Testis (tissue), 3 donors: ENCODE measurements around the gene SPECC1L. TPM values are rescaled to one million over a fixed set of nuclear protein-coding genes. Genes with fewer than 3 reads are reported as not detected.

Source experiments
- DNase-seq: peaks from one replicate; pipeline ENCODE4 v3.0.0-alpha.2; 2019
- H3K27ac ChIP-seq, 2 donors: fragments of 200-600 bp; sonication (generic); one replicate each; pipeline ENCODE4 v1.5.1; 2019
- H3K27me3 ChIP-seq: fragments of 200-600 bp; sonication (generic); one replicate; pipeline ENCODE4 v1.5.1; 2019
- H3K36me3 ChIP-seq: fragments of 200-600 bp; sonication (generic); one replicate; pipeline ENCODE4 v1.5.1; 2017; ENCODE audit warnings: low read depth; ENCODE audit errors: missing control alignments
- H3K4me1 ChIP-seq: fragments of 200-600 bp; sonication (generic); one replicate; pipeline ENCODE4 v1.5.1; 2019
- H3K4me3 ChIP-seq, 2 donors: fragments of 200-600 bp; sonication (generic); one replicate each; pipeline ENCODE4 v1.5.1; 2017 to 2019
- H3K9me3 ChIP-seq: fragments of 200-600 bp; sonication (generic); one replicate; pipeline ENCODE4 v1.5.1; 2017
- POLR2A ChIP-seq: fragments of 450-650 bp; IDR thresholded peaks from one replicate; pipeline ENCODE4 v1.6.1; 2017; ENCODE audit warnings: antibody characterized with exemption, mild to moderate bottlenecking, moderate library complexity
- whole genome bisulfite sequencing, 2 donors: methylation state at CpG; one replicate each; pipeline ENCODE4 v1.1.5; 2018; 5-methylcytosine and 5-hydroxymethylcytosine counted together
- intact Hi-C: fragments of 100-400 bp; cut with DNase I; formaldehyde crosslinking; loops from one replicate; pipeline ENCODE4 v1.15.1; 2023; ENCODE audit warnings: low total_unique reads
- polyA plus RNA-seq: library from polyadenylated mRNA; stranded (reverse); fragments of 350-450 nt; fragmentation: Illumina TruSeq; extraction: RNeasy Lipid Tissue Mini Kit (QIAGEN cat#74804); gene quantifications from one replicate; pipeline ENCODE4 v1.2.3, GENCODE V29; 2014; ENCODE audit warnings: low read depth, low replicate concordance; ENCODE audit not compliant: insufficient read depth
- total RNA-seq, 2 donors: library from RNA; depleted of rRNA; stranded (reverse); fragments of >200 nt; gene quantifications; one replicate each; pipeline ENCODE4 v1.2.3, GENCODE V29; 2016
- TF ChIP-seq, protein P1 (sequence below), 3 experiments: fragments of 450-650 bp in 2 of 3; fragments of 200-600 bp in 1 of 3; sonication (generic) in 1 of 3; IDR thresholded peaks; one replicate each; pipeline ENCODE4 v1.5.1; 2016 to 2019; ENCODE audit warnings: antibody characterized with exemption in 3 of 3, mild to moderate bottlenecking in 2 of 3, moderate library complexity in 1 of 3

SPECC1L gene
- total and polyA plus RNA-seq, 3 donors from 2014 or later: 70.0 to 83.6 (median 82.3) TPM

DNA sequence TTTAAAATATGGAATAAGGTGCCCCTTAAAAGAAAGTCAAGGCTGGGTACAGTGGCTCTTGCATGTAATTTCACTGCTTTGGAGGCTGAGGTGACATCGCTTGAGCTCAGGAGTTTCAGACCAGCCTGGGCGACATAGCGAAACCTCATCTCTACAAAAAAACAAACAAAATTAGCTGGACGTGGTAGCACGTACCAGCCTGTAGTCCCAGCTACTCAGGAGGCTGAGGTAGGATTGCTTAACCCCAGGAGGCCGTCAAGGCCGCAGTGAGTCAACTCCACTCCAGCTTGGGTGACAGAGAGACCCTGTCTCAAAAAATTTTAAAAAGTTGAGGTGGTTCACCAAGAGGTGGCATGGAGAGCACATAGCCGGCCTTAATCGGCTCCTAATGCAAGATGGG is 139.1 kb downstream of the SPECC1L start:
- no peak for DNase-seq
- no peaks in the 10 kb centered on the region for H3K36me3 ChIP-seq

DNA sequence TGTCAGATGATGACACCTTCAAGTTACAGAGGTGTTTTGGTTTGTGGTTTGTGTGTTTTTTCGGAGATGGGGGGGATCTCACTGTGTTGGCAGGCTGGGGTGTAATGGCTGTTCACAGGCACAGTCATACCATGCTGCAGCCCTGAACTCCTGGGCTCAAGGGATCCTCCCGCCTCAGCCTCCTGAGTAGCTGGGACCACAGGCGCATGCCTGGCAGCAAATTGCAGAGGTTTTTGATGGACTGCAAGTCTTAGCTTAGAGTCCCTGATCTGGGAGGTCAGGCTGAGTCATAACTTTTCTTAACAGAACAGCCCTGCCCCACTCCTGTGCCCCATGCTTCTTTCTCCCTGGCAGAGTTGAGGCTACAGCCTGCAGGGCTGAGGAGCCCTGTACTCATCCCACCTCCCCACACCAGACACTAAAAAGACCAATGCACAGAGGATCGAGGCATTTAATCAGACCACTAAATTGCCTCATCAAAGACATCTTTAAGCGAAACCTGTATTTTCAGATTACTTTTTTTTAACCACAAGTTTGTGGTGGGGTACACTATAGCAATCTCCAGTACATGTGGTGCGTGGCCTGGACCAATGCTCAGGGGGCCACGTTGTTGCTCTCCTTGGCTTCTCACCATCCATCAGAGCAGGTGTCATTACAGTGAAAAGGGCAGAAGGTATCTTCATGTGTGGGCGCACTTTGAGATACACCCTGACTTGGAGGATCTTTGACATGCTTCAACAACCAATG is 139.7 kb downstream of the SPECC1L start:
- Histone ChIP-seq H3K27me3 (no peaks in the 10 kb centered on the region), H3K9me3 (no peaks in the 10 kb centered on the region), H3K4me1 (peaks cover 5% of the 10 kb centered on the region), H3K27ac (no peak overlapping the region), H3K36me3 (no peaks in the 10 kb centered on the region), H3K4me3 (no peak overlapping the region)
- no peak for DNase-seq
- WGBS, 2 donors: 94 to 96% methylated on average over 8 of the region's 8 CpGs
- intact Hi-C loops: no loop called here
- no peak for TF ChIP-seq POLR2A

More for the DNA sequence above, 139.1 kb downstream of the SPECC1L start:
- Histone ChIP-seq H3K4me3 (no peak overlapping the region), H3K27me3 (no peaks in the 10 kb centered on the region), H3K27ac (no peak overlapping the region), H3K4me1 (no peaks in the 10 kb centered on the region), H3K9me3 (no peaks in the 10 kb centered on the region)
- intact Hi-C loops: no loop called here
- TF ChIP-seq, protein P1, sequence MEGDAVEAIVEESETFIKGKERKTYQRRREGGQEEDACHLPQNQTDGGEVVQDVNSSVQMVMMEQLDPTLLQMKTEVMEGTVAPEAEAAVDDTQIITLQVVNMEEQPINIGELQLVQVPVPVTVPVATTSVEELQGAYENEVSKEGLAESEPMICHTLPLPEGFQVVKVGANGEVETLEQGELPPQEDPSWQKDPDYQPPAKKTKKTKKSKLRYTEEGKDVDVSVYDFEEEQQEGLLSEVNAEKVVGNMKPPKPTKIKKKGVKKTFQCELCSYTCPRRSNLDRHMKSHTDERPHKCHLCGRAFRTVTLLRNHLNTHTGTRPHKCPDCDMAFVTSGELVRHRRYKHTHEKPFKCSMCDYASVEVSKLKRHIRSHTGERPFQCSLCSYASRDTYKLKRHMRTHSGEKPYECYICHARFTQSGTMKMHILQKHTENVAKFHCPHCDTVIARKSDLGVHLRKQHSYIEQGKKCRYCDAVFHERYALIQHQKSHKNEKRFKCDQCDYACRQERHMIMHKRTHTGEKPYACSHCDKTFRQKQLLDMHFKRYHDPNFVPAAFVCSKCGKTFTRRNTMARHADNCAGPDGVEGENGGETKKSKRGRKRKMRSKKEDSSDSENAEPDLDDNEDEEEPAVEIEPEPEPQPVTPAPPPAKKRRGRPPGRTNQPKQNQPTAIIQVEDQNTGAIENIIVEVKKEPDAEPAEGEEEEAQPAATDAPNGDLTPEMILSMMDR (IDR thresholded peaks at IDR 0.05): no peak
- TF ChIP-seq POLR2A: no peak
- 89 to 98% methylated on average over 9 of the region's 9 CpGs for WGBS, 2 donors

DNA sequence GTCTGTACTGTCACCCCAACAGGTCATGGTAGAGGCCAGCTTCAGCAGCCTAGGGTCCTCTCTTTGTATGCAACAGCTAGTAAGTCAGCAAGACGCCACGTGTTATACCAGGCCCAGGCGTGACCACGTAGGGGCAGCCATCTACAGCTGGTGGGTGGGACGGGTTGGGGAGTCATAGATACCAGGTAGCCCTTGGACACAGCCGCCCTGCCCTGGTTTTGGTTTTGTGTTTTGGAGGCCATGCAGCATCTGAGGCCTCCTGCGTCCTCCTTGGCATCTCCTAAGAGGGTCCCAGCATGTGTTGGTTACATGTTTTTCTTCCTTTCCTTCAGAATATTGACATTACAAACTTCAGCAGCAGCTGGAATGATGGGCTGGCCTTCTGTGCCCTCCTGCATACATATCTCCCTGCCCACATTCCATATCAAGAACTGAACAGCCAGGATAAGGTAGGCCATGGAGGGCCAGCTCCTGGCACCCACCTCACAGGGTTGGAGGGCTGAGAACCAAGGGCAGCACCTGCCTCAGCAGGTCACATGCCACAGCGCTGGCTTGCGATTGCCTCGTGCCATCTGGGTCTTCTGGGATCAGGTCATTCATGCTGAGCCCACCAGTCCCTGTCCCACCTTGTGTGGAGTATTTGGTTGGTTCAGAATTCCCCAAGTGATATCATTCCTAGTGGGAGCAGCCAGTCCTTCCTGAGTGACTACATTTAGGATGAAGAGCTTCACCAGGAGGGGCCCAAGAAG is 140.8 kb downstream of the SPECC1L start:
- H3K9me3 ChIP-seq: no peaks in the 10 kb centered on the region
- no peak overlapping the region for H3K27ac ChIP-seq
- WGBS, 2 donors: 91 to 99% methylated on average over 9 to 10 of the region's 10 CpGs
- H3K4me3 ChIP-seq: no peak overlapping the region
- intact Hi-C loops: no loop called here
- TF ChIP-seq, protein P1 (IDR thresholded peaks at IDR 0.05): no peak
- no peak for TF ChIP-seq POLR2A
- no peaks in the 10 kb centered on the region for H3K36me3 ChIP-seq
- H3K27me3 ChIP-seq: no peaks in the 10 kb centered on the region
- DNase-seq: no peak
- peaks cover 5% of the 10 kb centered on the region for H3K4me1 ChIP-seq

DNA sequence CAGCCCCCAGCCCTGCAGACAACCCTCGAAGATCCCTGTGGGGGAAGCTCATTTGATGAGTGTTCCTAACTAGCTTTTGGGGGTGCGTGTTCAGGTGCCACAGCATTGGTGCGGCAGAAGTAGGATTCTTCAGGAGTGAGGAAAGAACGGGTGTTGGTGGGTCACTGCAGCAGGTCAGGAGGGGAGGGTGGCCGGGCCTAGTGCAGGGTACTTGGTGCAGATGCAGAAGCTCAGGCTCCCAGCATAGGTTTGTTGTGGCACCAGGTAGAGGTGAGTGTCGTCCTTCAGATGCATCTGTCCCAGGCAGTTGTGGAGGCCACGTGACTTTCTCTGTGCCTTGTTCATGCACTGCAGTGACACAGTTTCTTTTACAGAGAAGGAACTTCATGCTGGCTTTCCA is 141.6 kb downstream of the SPECC1L start:
- intact Hi-C loops: no loop called here
- Histone ChIP-seq H3K4me1 (peaks cover 5% of the 10 kb centered on the region), H3K36me3 (no peaks in the 10 kb centered on the region), H3K27ac (no peak overlapping the region), H3K27me3 (no peaks in the 10 kb centered on the region), H3K9me3 (no peaks in the 10 kb centered on the region), H3K4me3 (no peak overlapping the region)
- no peak for TF ChIP-seq POLR2A
- TF ChIP-seq, protein P1 (IDR thresholded peaks at IDR 0.05): no peak
- no peak for DNase-seq
- 75 to 88% methylated on average over 5 to 7 of the region's 7 CpGs for WGBS, 2 donors

DNA sequence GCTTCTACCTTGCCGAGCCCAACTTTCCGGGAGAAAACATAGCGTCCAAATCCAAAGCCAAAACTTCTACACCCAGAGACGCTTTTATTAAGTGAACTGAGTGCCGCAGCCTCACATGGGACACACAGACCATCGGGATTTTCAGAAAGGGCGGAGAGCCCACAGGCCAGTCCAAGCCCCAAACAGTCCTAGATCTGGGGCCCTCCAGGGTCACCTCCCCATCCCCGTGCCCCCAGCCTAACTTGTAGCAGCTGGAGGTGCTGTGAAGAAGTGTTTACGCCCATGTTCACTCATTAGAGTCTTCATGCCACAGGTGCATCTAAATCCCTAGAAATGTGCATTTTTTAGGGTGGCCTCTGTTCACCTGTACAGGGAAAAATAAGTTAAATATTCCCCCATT is 142.6 kb downstream of the SPECC1L start:
- Histone ChIP-seq H3K36me3 (no peaks in the 10 kb centered on the region), H3K9me3 (no peaks in the 10 kb centered on the region), H3K4me1 (peaks cover 5% of the 10 kb centered on the region), H3K27ac (no peak overlapping the region), H3K27me3 (no peaks in the 10 kb centered on the region), H3K4me3 (no peak overlapping the region)
- DNase-seq: no peak
- WGBS, 2 donors: 94 to 95% methylated on average over 6 to 9 of the region's 9 CpGs
- TF ChIP-seq, protein P1 (IDR thresholded peaks at IDR 0.05): no peak
- TF ChIP-seq POLR2A: no peak
- intact Hi-C loops: no loop called here
